Subcutaneous adipose tissue (tissue), 4 donors: ENCODE results near the gene CCDC195. TPM values are rescaled to one million over a fixed set of nuclear protein-coding genes. Genes with fewer than 3 reads are reported as not detected.

Experiments used
- total RNA-seq, 4 donors: library from RNA; depleted of rRNA; stranded (reverse); fragments of >200 nt; gene quantifications; one replicate each; pipeline ENCODE4 v1.1.0, GENCODE V29; 2016
- TF ChIP-seq, protein P1 (sequence below): fragments of 450-650 bp; IDR thresholded peaks from one replicate; pipeline ENCODE4 v1.5.1; 2016; ENCODE audit warnings: low read depth, mild to moderate bottlenecking, control low read depth, antibody characterized with exemption, moderate library complexity

The CCDC195 gene
- total RNA-seq, 4 donors from 2014 or later, result not detected

DNA sequence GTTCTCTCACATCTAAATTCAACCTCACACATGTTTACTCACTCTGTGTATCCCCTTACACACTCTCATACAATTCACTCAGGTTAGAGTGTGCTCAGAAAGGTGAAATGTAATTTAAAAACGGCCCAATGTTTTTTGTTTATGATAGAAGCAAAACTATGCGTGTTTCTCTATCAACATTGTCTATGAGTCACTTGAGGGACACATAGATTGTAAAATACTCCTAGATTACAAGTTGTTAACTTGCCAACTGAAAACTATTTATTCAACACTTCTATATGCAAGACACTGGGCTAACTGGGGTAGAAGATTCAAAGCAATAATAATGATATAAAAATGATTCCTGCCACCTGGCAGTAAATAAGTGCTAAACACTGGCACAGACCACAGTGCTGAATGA lies 24.6 kb downstream of the CCDC195 start:
- TF ChIP-seq, protein P1, sequence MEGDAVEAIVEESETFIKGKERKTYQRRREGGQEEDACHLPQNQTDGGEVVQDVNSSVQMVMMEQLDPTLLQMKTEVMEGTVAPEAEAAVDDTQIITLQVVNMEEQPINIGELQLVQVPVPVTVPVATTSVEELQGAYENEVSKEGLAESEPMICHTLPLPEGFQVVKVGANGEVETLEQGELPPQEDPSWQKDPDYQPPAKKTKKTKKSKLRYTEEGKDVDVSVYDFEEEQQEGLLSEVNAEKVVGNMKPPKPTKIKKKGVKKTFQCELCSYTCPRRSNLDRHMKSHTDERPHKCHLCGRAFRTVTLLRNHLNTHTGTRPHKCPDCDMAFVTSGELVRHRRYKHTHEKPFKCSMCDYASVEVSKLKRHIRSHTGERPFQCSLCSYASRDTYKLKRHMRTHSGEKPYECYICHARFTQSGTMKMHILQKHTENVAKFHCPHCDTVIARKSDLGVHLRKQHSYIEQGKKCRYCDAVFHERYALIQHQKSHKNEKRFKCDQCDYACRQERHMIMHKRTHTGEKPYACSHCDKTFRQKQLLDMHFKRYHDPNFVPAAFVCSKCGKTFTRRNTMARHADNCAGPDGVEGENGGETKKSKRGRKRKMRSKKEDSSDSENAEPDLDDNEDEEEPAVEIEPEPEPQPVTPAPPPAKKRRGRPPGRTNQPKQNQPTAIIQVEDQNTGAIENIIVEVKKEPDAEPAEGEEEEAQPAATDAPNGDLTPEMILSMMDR, result no peak

DNA sequence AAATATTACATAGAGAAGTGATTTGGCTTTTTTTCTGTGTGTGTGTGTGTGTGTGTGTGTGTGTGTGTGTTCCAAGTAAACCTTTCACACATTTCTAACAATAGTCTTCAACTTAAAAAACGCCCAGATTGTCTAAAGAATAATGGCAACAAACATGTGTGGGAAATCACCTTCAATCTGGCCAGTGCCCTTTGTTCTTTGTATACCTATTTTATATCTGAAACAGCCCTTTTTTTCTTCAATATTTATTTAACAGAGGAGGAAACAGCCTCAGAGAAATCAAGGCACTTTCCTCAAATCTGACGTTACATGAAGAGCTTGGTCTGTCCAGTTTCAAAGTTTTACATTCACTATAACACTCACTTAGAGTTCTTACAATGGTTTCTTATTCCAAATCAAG lies 25.3 kb downstream of the CCDC195 start:
- TF ChIP-seq, protein P1, result no peak

DNA sequence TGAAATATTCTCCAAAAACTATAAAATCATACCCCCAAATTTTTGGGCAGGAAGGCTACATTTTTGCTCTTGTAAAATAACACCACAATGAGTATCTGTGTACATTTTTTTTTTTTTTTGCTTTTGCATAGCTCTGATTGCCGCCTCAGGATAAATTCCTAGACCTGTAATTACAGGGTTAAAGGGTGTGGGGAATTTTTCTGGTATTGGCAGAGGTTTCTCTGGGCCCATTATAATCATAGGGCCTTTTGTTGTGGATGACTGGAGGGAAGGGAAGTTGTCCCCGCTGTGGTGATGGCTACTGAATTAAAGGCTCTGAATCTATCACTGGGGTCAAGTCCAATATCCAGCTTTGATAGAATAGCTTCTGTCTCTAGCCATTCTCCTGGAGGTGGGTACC lies 26.6 kb downstream of the CCDC195 start:
- TF ChIP-seq, protein P1, result no peak

DNA sequence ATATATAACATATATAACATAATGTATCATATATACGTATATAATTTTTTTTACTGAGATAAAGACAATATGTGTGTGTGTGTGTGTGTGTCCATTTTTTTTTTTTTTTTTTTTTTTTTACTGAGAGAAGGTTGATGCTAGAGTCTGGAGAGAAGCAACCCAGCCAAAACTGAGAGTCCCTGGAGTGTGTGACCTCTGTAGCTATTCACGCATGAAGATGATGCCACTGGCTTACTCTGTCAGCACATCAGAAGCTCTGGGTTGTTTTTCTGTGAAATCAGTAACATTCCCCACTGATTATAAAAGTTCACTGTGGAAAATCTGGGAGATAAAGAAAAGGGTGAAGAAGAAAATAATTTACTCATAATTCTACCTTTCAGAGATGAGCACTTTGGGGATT lies 27.2 kb downstream of the CCDC195 start:
- TF ChIP-seq, protein P1, result no peak

DNA sequence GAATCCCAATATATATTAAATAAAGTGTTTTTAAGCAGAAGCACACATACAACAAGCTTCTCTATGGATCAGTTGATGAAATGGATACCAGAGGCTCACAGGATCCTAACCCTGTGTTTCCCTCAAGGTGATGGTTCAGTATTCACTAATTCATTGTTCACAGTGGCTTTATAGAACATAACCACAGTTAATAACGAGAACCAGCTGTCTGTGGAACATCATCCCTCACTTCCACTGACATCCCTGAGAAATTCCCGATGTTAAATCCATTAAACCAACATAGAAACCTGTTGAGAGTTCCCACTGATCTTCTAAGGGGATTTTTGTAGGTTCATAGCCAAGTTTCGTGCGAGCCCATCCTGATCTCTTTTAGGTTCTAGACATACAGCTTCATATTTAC lies 29.0 kb downstream of the CCDC195 start:
- TF ChIP-seq, protein P1, result no peak

DNA sequence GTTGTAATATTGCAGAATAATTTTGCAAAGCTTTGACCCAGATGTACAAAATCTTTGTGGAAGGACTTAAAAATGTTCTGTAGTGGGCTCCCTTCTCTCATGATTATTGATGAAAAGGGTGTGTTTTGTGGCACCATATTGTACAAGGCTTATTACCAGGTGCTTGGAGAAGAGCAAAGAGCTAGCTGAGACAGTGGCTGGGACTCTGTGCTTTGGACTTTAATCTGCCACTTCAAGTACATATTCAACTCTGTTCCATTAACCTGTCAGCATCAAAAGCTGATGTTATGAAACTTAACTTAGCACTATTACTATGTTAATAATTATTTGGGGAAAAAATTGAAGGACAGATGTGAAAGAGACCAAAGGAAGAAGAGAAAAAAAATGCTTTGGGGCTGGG lies 31.0 kb downstream of the CCDC195 start:
- TF ChIP-seq, protein P1, result no peak

DNA sequence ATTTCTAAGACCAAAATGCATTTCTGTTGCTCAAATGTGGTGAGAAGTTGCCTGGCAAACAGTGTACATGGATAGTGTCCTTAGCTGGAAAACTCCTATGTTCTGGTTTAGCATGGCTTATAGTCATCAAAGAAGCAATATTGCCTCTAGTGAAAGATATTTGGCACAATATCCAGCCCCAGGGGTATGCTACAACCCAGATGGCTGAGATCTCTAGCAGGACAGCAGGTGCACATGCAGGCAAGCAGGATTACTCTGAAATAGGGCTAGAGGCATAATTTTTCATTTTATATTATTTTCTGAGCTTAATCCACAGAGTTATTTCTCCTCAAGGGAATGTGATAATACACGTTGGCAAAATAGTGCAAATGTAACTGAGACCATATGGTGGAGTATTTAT lies 34.0 kb downstream of the CCDC195 start:
- TF ChIP-seq, protein P1, result no peak
